NB4 (cell line): ENCODE data around the gene ING3.

Experiments used
- CTCF ChIP-seq: IDR thresholded peaks from one replicate; pipeline ENCODE4 v1.5.1; 2012; ENCODE audit warnings: low read depth, low read length
- MAX ChIP-seq: IDR thresholded peaks from 2 replicates; pipeline ENCODE4 v1.6.1; 2011; ENCODE audit warnings: low read depth, low read length
- MYC ChIP-seq: IDR thresholded peaks from 2 replicates; pipeline ENCODE4 v1.6.1; 2011; ENCODE audit warnings: low read depth, low read length
- POLR2A ChIP-seq: IDR thresholded peaks from 2 replicates; pipeline ENCODE4 v1.6.1; 2011; ENCODE audit warnings: mild to moderate bottlenecking; ENCODE audit not compliant: insufficient read length; ENCODE audit errors: extremely low read depth

GRCh38 chr7:120987280-120987679 is 36.7 kb downstream of the ING3 start:
- TF ChIP-seq CTCF (no peak), MAX (no peak), POLR2A (no peak), MYC (no peak)
